ENCODE data around the gene ARID4A. TPM values are rescaled to one million over a fixed set of nuclear protein-coding genes. Genes with fewer than 3 reads are reported as not detected.
"Not testable (repeated sequence)": the region's sequence is repeated elsewhere in the genome, so short reads cannot be mapped to it uniquely, and the experiment has no call there.

The ARID4A gene
- total RNA-seq = 27.3 and 27.4 TPM in 2 replicates

GRCh38 chr14:58298477-58299400, at the start of gene ARID4A:
TSS of gene ARID4A (plus strand) at chr14:58298555. CDS start at chr14:58299855, 1,300 bp downstream.
- intact Hi-C loops (cut with micrococcal nuclease) = loop anchor here (1.0 to 5.0 kb wide), 6 partner anchors 17 to 1184 kb away; partner anchors contain the start of genes JKAMP, KIAA0586, L3HYPDH and PSMA3

GRCh38 chr14:58249611-58250010, 48.7 kb upstream of the ARID4A start:
- intact Hi-C loops (cut with micrococcal nuclease) = no loop called here

GRCh38 chr14:58258156-58258555, 40.2 kb upstream of the ARID4A start:
- intact Hi-C loops (cut with micrococcal nuclease) = no loop called here

- intact Hi-C loops (cut with micrococcal nuclease) = not testable (repeated sequence)
These were observed 36.4 kb upstream of the ARID4A start for GRCh38 chr14:58262005-58262404.

- intact Hi-C loops (cut with micrococcal nuclease) = no loop called here
These were observed 33.0 kb upstream of the ARID4A start for GRCh38 chr14:58265401-58265800.

- intact Hi-C loops (cut with micrococcal nuclease) = no loop called here
These were observed 27.7 kb upstream of the ARID4A start for GRCh38 chr14:58270628-58271027.

- intact Hi-C loops (cut with micrococcal nuclease) = no loop called here
These were observed 25.6 kb upstream of the ARID4A start for GRCh38 chr14:58272588-58273372.

GRCh38 chr14:58274881-58275280, 23.5 kb upstream of the ARID4A start:
- intact Hi-C loops (cut with micrococcal nuclease) = no loop called here

- intact Hi-C loops (cut with micrococcal nuclease) = no loop called here
These were observed 22.7 kb upstream of the ARID4A start for GRCh38 chr14:58275527-58276190.

- intact Hi-C loops (cut with micrococcal nuclease) = no loop called here
These were observed 22.1 kb upstream of the ARID4A start for GRCh38 chr14:58276208-58276607.

GRCh38 chr14:58278177-58278576, 20.2 kb upstream of the ARID4A start:
- intact Hi-C loops (cut with micrococcal nuclease) = no loop called here

- intact Hi-C loops (cut with micrococcal nuclease) = loop anchor here (1.0 to 2.0 kb wide), 2 partner anchors 14 to 17 kb away; partner anchors contain the start of gene ARID4A
These were observed 17.2 kb upstream of the ARID4A start for GRCh38 chr14:58280954-58281787.

GRCh38 chr14:58281969-58282368, 16.4 kb upstream of the ARID4A start:
- intact Hi-C loops (cut with micrococcal nuclease) = loop anchor here (1.0 to 2.0 kb wide), 2 partner anchors 15 to 16 kb away; partner anchors contain the start of gene ARID4A

GRCh38 chr14:58282925-58283593, 15.3 kb upstream of the ARID4A start:
- intact Hi-C loops (cut with micrococcal nuclease) = no loop called here

- intact Hi-C loops (cut with micrococcal nuclease) = no loop called here
These were observed 14.6 kb upstream of the ARID4A start for GRCh38 chr14:58283730-58284129.

GRCh38 chr14:58285132-58285531, 13.2 kb upstream of the ARID4A start:
- intact Hi-C loops (cut with micrococcal nuclease) = no loop called here

- intact Hi-C loops (cut with micrococcal nuclease) = no loop called here
These were observed 10.7 kb upstream of the ARID4A start for GRCh38 chr14:58287607-58288042.

- intact Hi-C loops (cut with micrococcal nuclease) = no loop called here
These were observed 10.1 kb upstream of the ARID4A start for GRCh38 chr14:58288106-58288792.

- intact Hi-C loops (cut with micrococcal nuclease) = no loop called here
These were observed 6.7 kb upstream of the ARID4A start for GRCh38 chr14:58291646-58292045.

Measured in T-helper 2 cell treated with Interferon-gamma antibody and Interleukin-4, amounts not matched to agents 100 ng/mL and 5 ng/mL, for 36 hours (primary cell).